ENCODE measurements around the gene POLE2.
A peak's percentile ranks its signal among the peaks of the same experiment; 100 is the strongest.
"Not testable (repeated sequence)": the region's sequence is repeated elsewhere in the genome, so short reads cannot be mapped to it uniquely, and the experiment has no call there.

The POLE2 gene

DNA sequence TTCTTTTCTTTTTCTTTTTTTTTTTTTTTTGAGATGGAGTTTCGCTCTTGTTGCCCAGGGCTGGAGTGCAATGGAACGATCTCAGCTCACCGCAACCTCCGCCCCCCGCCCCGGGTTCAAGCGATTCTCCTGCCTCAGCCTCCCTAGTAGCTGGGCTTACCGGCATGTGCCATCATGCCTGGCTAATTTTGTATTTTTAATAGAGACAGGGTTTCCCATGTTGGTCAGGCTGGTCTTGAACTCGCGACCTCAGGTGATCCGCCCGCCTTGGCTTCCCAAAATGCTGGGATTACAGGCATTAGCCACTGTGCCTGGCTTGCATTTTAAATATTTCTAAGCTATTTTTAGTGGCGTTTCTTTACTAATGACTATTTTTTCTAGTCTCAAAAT lies 5.7 kb upstream of the POLE2 start:
- not testable (repeated sequence) for H2BK5ac ChIP-seq (ENCODE audit: low read length); H3K18ac ChIP-seq (ENCODE audit: low read length); H3K56ac ChIP-seq (ENCODE audit: low read length); H3K36me3 ChIP-seq (ENCODE audit: control insufficient read depth, insufficient read depth, low read length); H3K4me1 ChIP-seq (ENCODE audit: control insufficient read depth, low read depth, low read length); H3K23ac ChIP-seq (ENCODE audit: low read length); H2AK5ac ChIP-seq (ENCODE audit: low read length); H3K27ac ChIP-seq (ENCODE audit: low read depth, low read length); H3K4me3 ChIP-seq (ENCODE audit: low read length); H3K27me3 ChIP-seq (ENCODE audit: insufficient read depth, low read length, poor library complexity); DNase-seq; H2BK120ac ChIP-seq (ENCODE audit: low read depth, low read length); H3K79me2 ChIP-seq (ENCODE audit: control insufficient read depth, insufficient read depth, low read length); H4K5ac ChIP-seq (ENCODE audit: low read length); H4K8ac ChIP-seq (ENCODE audit: low read depth, low read length); H3K4me2 ChIP-seq (ENCODE audit: low read length); H3K4ac ChIP-seq (ENCODE audit: low read depth, low read length); H2BK15ac ChIP-seq (replicated peaks; ENCODE audit: low read depth); H3K79me1 ChIP-seq (ENCODE audit: low read length)
- peak overlapping the region; percentile 49 for H3K9ac ChIP-seq (ENCODE audit: low read length)
- no CpG with 5 or more reads among the region's 13 CpGs for WGBS (ENCODE audit: extremely low coverage, insufficient coverage, low lambda C conversion rate)

- Histone ChIP-seq H3K9ac (ENCODE audit: low read length) (peak within 1 kb of the TSS; percentile 90), H3K4me3 (ENCODE audit: low read length) (peak within 1 kb of the TSS; percentile 62), H3K18ac (ENCODE audit: low read length) (peak within 1 kb of the TSS; percentile 28), H4K5ac (ENCODE audit: low read length) (no peak within 1 kb of the TSS), H2AK5ac (ENCODE audit: low read length) (no peak within 1 kb of the TSS), H3K23ac (ENCODE audit: low read length) (peak within 1 kb of the TSS; percentile 83), H3K27ac (ENCODE audit: low read depth, low read length) (peak within 1 kb of the TSS; percentile 17), H3K4ac (ENCODE audit: low read depth, low read length) (peak within 1 kb of the TSS; percentile 76), H3K56ac (ENCODE audit: low read length) (peak within 1 kb of the TSS; percentile 99), H3K4me1 (ENCODE audit: control insufficient read depth, low read depth, low read length) (peaks cover 3% of the 10 kb centered on the region), H3K27me3 (ENCODE audit: insufficient read depth, low read length, poor library complexity) (no peaks in the 10 kb centered on the region), H2BK5ac (ENCODE audit: low read length) (peak within 1 kb of the TSS; percentile 12), H3K4me2 (ENCODE audit: low read length) (peak within 1 kb of the TSS; percentile 82), H2BK120ac (ENCODE audit: low read depth, low read length) (no peak within 1 kb of the TSS), H4K8ac (ENCODE audit: low read depth, low read length) (no peak within 1 kb of the TSS), H2BK15ac (replicated peaks; ENCODE audit: low read depth) (no peak within 1 kb of the TSS), H3K79me1 (ENCODE audit: low read length) (no peaks in the 10 kb centered on the region), H3K36me3 (ENCODE audit: control insufficient read depth, insufficient read depth, low read length) (no peaks in the 10 kb centered on the region), H3K79me2 (ENCODE audit: control insufficient read depth, insufficient read depth, low read length) (no peaks in the 10 kb centered on the region)
- WGBS (ENCODE audit: extremely low coverage, insufficient coverage, low lambda C conversion rate): no CpG with 5 or more reads among the region's 88 CpGs
- peak; percentile 84 for DNase-seq
Observed at GRCh38 chr14:49692811-49693734, 5.1 kb upstream of the POLE2 start, which contains the start of gene KLHDC1. TSS of gene KLHDC1 (plus strand) at chr14:49693120. CDS start at chr14:49693195, 75 bp downstream.

- no peak overlapping the region for H4K8ac ChIP-seq (ENCODE audit: low read depth, low read length)
- no peak overlapping the region for H3K27ac ChIP-seq (ENCODE audit: low read depth, low read length)
Observed at GRCh38 chr14:49692193-49692757, 4.3 kb upstream of the POLE2 start.

GRCh38 chr14:49691031-49691430 lies 3.0 kb upstream of the POLE2 start:
- Histone ChIP-seq H3K23ac (ENCODE audit: low read length) (no peak overlapping the region), H3K9ac (ENCODE audit: low read length) (no peak overlapping the region), H2AK5ac (ENCODE audit: low read length) (no peak overlapping the region), H3K27me3 (ENCODE audit: insufficient read depth, low read length, poor library complexity) (no peaks in the 10 kb centered on the region), H4K8ac (ENCODE audit: low read depth, low read length) (no peak overlapping the region), H3K79me1 (ENCODE audit: low read length) (no peaks in the 10 kb centered on the region), H3K4me3 (ENCODE audit: low read length) (no peak overlapping the region), H2BK5ac (ENCODE audit: low read length) (no peak overlapping the region), H2BK120ac (ENCODE audit: low read depth, low read length) (no peak overlapping the region), H2BK15ac (replicated peaks; ENCODE audit: low read depth) (no peak overlapping the region), H3K4me1 (ENCODE audit: control insufficient read depth, low read depth, low read length) (peaks cover 3% of the 10 kb centered on the region), H3K18ac (ENCODE audit: low read length) (no peak overlapping the region), H3K27ac (ENCODE audit: low read depth, low read length) (no peak overlapping the region), H3K36me3 (ENCODE audit: control insufficient read depth, insufficient read depth, low read length) (no peaks in the 10 kb centered on the region), H3K4ac (ENCODE audit: low read depth, low read length) (no peak overlapping the region), H3K4me2 (ENCODE audit: low read length) (no peak overlapping the region), H3K56ac (ENCODE audit: low read length) (no peak overlapping the region), H4K5ac (ENCODE audit: low read length) (no peak overlapping the region), H3K79me2 (ENCODE audit: control insufficient read depth, insufficient read depth, low read length) (peaks cover 4% of the 10 kb centered on the region)
- DNase-seq: no peak
- no CpG with 5 or more reads among the region's 4 CpGs for WGBS (ENCODE audit: extremely low coverage, insufficient coverage, low lambda C conversion rate)

More at GRCh38 chr14:49692193-49692757, 4.3 kb upstream of the POLE2 start:
- Histone ChIP-seq H3K4me3 (ENCODE audit: low read length) (no peak overlapping the region), H4K5ac (ENCODE audit: low read length) (no peak overlapping the region), H2BK120ac (ENCODE audit: low read depth, low read length) (no peak overlapping the region), H3K4me2 (ENCODE audit: low read length) (peak overlapping the region; percentile 82), H3K36me3 (ENCODE audit: control insufficient read depth, insufficient read depth, low read length) (no peaks in the 10 kb centered on the region), H3K4me1 (ENCODE audit: control insufficient read depth, low read depth, low read length) (peaks cover 3% of the 10 kb centered on the region), H3K9ac (ENCODE audit: low read length) (peak overlapping the region; percentile 90), H3K56ac (ENCODE audit: low read length) (no peak overlapping the region), H3K79me1 (ENCODE audit: low read length) (no peaks in the 10 kb centered on the region), H3K27me3 (ENCODE audit: insufficient read depth, low read length, poor library complexity) (no peaks in the 10 kb centered on the region), H3K18ac (ENCODE audit: low read length) (no peak overlapping the region), H3K23ac (ENCODE audit: low read length) (no peak overlapping the region), H2BK15ac (replicated peaks; ENCODE audit: low read depth) (no peak overlapping the region), H3K4ac (ENCODE audit: low read depth, low read length) (no peak overlapping the region), H2AK5ac (ENCODE audit: low read length) (no peak overlapping the region), H2BK5ac (ENCODE audit: low read length) (no peak overlapping the region), H3K79me2 (ENCODE audit: control insufficient read depth, insufficient read depth, low read length) (no peaks in the 10 kb centered on the region)
- WGBS (ENCODE audit: extremely low coverage, insufficient coverage, low lambda C conversion rate): no CpG with 5 or more reads among the region's 6 CpGs
- no peak for DNase-seq

DNA sequence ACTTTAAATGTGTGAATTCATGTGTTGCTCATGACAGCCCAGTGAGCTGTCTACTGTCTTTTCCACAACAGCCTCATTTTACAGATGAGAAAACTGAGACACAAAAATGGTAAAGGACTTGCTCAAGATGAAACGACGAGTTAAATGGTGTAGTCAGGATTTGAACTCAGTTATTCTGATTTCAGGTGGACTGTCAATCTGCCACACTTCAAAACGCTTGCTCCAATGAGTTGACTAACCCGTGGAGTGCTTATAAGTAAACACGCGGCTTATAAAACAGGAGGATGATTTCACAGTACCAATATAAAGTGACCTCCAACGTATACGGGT lies 652 bp upstream of the POLE2 start:
- Histone ChIP-seq H2BK15ac (replicated peaks; ENCODE audit: low read depth) (no peak overlapping the region), H4K5ac (ENCODE audit: low read length) (no peak overlapping the region), H3K9ac (ENCODE audit: low read length) (peak overlapping the region; percentile 80), H4K8ac (ENCODE audit: low read depth, low read length) (no peak overlapping the region), H3K79me2 (ENCODE audit: control insufficient read depth, insufficient read depth, low read length) (peaks cover 5% of the 10 kb centered on the region), H3K4me3 (ENCODE audit: low read length) (no peak overlapping the region), H2BK5ac (ENCODE audit: low read length) (no peak overlapping the region), H3K27ac (ENCODE audit: low read depth, low read length) (no peak overlapping the region), H3K27me3 (ENCODE audit: insufficient read depth, low read length, poor library complexity) (no peaks in the 10 kb centered on the region), H2AK5ac (ENCODE audit: low read length) (no peak overlapping the region), H3K4me2 (ENCODE audit: low read length) (peak overlapping the region; percentile 28), H3K56ac (ENCODE audit: low read length) (peak overlapping the region; percentile 93), H3K18ac (ENCODE audit: low read length) (peak overlapping the region; percentile 6), H2BK120ac (ENCODE audit: low read depth, low read length) (no peak overlapping the region), H3K23ac (ENCODE audit: low read length) (no peak overlapping the region), H3K36me3 (ENCODE audit: control insufficient read depth, insufficient read depth, low read length) (no peaks in the 10 kb centered on the region), H3K4ac (ENCODE audit: low read depth, low read length) (no peak overlapping the region), H3K79me1 (ENCODE audit: low read length) (no peaks in the 10 kb centered on the region), H3K4me1 (ENCODE audit: control insufficient read depth, low read depth, low read length) (peaks cover 3% of the 10 kb centered on the region)
- no CpG with 5 or more reads among the region's 8 CpGs for WGBS (ENCODE audit: extremely low coverage, insufficient coverage, low lambda C conversion rate)
- DNase-seq: no peak
